Panc1 (cell line): Measurements from ENCODE around the gene ALG13. TPM values are rescaled to one million over a fixed set of nuclear protein-coding genes. Genes with fewer than 3 reads are reported as not detected.

Experiments
- ATAC-seq: fragments of 200-7000 bp; cut with Tn5 transposase; 2 replicates; pipeline ENCODE4 v1.9.1; 2020; ENCODE audit warnings: mild to moderate bottlenecking, moderate library complexity
- BruUV-seq: library from RNA; stranded (reverse); fragments of 400-500 nt; replicated peaks from 2 replicates; lab custom pipeline; 2021; lab: Mats Ljungman, UMichigan
- CTCF ChIA-PET: fragments of 300-600 bp; sonication (Branson Sonifier 250); formaldehyde crosslinking; loops from one replicate; lab custom pipeline; 2022; ENCODE audit warnings: antibody characterized with exemption; lab: Charles Lee
- POLR2A ChIA-PET: fragments of 300-600 bp; sonication (Branson Sonifier 250); formaldehyde crosslinking; loops from one replicate; lab custom pipeline; 2022; ENCODE audit warnings: antibody characterized with exemption; lab: Charles Lee
- DNase-seq: peaks from one replicate; pipeline ENCODE4 v3.0.0-alpha.2; 2010; ENCODE audit warnings: low read depth, low spot score
- H3K27ac ChIP-seq: 2 replicates; pipeline ENCODE4 v1.5.1; 2011; ENCODE audit warnings: mild to moderate bottlenecking, low read length, inconsistent platforms
- H3K27me3 ChIP-seq: fragments of 200-500 bp; sonication (Bioruptor generic); 2 replicates; pipeline ENCODE4 v1.6.0; 2014; ENCODE audit warnings: low read length, inconsistent platforms; ENCODE audit not compliant: control insufficient read depth, insufficient read depth
- H3K36me3 ChIP-seq: fragments of 200-500 bp; sonication (Bioruptor generic); 2 replicates; pipeline ENCODE4 v1.5.1; 2014; ENCODE audit warnings: inconsistent platforms, mild to moderate bottlenecking, low read length, moderate library complexity; ENCODE audit not compliant: control insufficient read depth, insufficient read depth
- H3K4me1 ChIP-seq: 2 replicates; pipeline ENCODE4 v1.5.1; 2011; ENCODE audit warnings: inconsistent platforms, mild to moderate bottlenecking, low read length, moderate library complexity; ENCODE audit not compliant: control insufficient read depth, insufficient read depth
- H3K4me3 ChIP-seq, 2 experiments: 2 replicates each; pipeline ENCODE4 v1.5.1; 2011 to 2012; ENCODE audit warnings: low read depth in 2 of 2, low read length in 2 of 2, mild to moderate bottlenecking in 2 of 2, inconsistent platforms in 1 of 2, moderate library complexity in 1 of 2
- H3K9me3 ChIP-seq: fragments of 200-500 bp; sonication (Bioruptor generic); 2 replicates; pipeline ENCODE4 v1.5.1; 2014; ENCODE audit warnings: low read depth, mild to moderate bottlenecking, inconsistent platforms, low read length, moderate library complexity; ENCODE audit not compliant: control insufficient read depth, insufficient read depth
- POLR2AphosphoS5 ChIP-seq: IDR thresholded peaks from 2 replicates; pipeline ENCODE4 v1.6.1; 2012; ENCODE audit warnings: mild to moderate bottlenecking, low read depth, low read length, moderate library complexity
- SIN3A ChIP-seq: IDR thresholded peaks from 2 replicates; pipeline ENCODE4 v1.6.1; 2012; ENCODE audit warnings: low read depth, mild to moderate bottlenecking, low read length, moderate library complexity, borderline replicate concordance; ENCODE audit not compliant: insufficient read depth
- TCF7L2 ChIP-seq: IDR thresholded peaks from 2 replicates; pipeline ENCODE4 v1.6.1; 2011; ENCODE audit warnings: mild to moderate bottlenecking, low read depth, low read length, inconsistent platforms
- in situ Hi-C: cut with HindIII; loops from 2 replicates; pipeline ENCODE4 v1.10.0; 2016; ENCODE audit warnings: low sequenced_read_pairs, low pct_unique_long_range_greater_than_20kb
- intact Hi-C: fragments of 100-400 bp; cut with micrococcal nuclease; formaldehyde crosslinking; loops from one replicate; pipeline ENCODE4 v1.10.0; 2022; ENCODE audit not compliant: unreplicated experiment
- total RNA-seq: library from RNA; stranded (reverse); gene quantifications from one replicate; pipeline ENCODE4 v1.2.1, GENCODE V29; 2021; ENCODE audit not compliant: unreplicated experiment
- TF ChIP-seq, protein P1 (sequence below), 2 experiments: IDR thresholded peaks; 2 replicates each; pipeline ENCODE4 v1.6.1; 2011 to 2012; ENCODE audit warnings: low read depth in 2 of 2, control low read depth in 1 of 2, low read length in 1 of 2, mild to moderate bottlenecking in 1 of 2, moderate library complexity in 1 of 2; ENCODE audit not compliant: insufficient read depth in 1 of 2
- TF ChIP-seq, protein P2 (sequence below): fragments of 450-650 bp; IDR thresholded peaks from 2 replicates; pipeline ENCODE4 v1.5.1; 2017; ENCODE audit warnings: mild to moderate bottlenecking

The ALG13 gene
- total RNA-seq, 1 experiment from 2014 or later, result 50.0 TPM

DNA sequence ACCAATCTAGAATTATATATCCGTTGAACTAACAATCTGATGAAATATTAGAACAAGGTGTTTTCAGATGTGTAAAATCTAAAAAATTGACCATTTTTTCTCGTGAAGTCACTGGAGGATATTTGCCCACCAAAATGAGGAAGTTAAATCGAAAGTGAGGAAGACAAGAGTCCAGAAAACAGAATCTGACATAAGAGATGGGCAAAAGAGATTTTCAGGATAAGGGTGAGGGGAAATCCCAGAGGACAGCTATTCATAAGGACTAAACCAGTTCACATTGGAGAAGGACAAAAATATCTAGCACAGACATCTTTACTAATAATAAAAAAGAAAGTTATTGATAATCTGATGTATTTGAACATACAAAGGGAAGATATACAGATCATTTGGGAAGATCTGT, 18.7 kb upstream of the ALG13 start:
- H3K27me3 ChIP-seq, result no peaks in the 10 kb centered on the region
- in situ Hi-C loops, result no loop called here
- no peak for DNase-seq
- TF ChIP-seq, protein P1, sequence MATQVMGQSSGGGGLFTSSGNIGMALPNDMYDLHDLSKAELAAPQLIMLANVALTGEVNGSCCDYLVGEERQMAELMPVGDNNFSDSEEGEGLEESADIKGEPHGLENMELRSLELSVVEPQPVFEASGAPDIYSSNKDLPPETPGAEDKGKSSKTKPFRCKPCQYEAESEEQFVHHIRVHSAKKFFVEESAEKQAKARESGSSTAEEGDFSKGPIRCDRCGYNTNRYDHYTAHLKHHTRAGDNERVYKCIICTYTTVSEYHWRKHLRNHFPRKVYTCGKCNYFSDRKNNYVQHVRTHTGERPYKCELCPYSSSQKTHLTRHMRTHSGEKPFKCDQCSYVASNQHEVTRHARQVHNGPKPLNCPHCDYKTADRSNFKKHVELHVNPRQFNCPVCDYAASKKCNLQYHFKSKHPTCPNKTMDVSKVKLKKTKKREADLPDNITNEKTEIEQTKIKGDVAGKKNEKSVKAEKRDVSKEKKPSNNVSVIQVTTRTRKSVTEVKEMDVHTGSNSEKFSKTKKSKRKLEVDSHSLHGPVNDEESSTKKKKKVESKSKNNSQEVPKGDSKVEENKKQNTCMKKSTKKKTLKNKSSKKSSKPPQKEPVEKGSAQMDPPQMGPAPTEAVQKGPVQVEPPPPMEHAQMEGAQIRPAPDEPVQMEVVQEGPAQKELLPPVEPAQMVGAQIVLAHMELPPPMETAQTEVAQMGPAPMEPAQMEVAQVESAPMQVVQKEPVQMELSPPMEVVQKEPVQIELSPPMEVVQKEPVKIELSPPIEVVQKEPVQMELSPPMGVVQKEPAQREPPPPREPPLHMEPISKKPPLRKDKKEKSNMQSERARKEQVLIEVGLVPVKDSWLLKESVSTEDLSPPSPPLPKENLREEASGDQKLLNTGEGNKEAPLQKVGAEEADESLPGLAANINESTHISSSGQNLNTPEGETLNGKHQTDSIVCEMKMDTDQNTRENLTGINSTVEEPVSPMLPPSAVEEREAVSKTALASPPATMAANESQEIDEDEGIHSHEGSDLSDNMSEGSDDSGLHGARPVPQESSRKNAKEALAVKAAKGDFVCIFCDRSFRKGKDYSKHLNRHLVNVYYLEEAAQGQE (IDR thresholded peaks at IDR 0.05; ENCODE audit: insufficient read depth in 1 of 2, low read depth in 2 of 2, low read length in 1 of 2), result no peak
- no peak for TF ChIP-seq SIN3A
- POLR2A ChIA-PET, result no interaction called here
- CTCF ChIA-PET, result no interaction called here
- no peak for ATAC-seq
- no peaks in the 10 kb centered on the region for H3K4me1 ChIP-seq
- H3K4me3 ChIP-seq, result no peak overlapping the region
- H3K36me3 ChIP-seq, result no peaks in the 10 kb centered on the region
- no TSS peak for BruUV-seq
- H3K9me3 ChIP-seq, result no peaks in the 10 kb centered on the region
- H3K27ac ChIP-seq, result no peak overlapping the region
- intact Hi-C loops, result no loop called here

DNA sequence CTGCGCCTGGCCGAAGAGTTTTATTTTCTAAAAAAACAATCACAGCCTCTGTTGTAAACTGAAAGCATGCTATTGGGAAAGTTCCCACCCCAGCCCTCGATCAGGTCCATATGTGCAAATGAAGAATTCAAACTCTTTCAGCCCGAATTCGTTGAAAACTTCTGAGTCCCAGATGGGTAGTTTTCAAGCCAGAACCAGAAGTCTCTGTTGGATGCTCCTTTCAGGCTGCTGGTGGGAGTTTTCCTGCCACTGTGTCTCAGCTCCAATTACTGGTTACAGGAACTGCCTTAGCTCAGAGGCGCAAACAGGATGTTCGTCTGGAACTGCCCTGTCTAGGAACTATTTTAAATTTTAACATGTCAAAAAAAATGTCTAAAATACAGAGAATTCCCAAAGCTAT, 9.3 kb upstream of the ALG13 start:
- TF ChIP-seq POLR2AphosphoS5 (no peak), SIN3A (no peak), TCF7L2 (no peak)
- TF ChIP-seq, protein P2, sequence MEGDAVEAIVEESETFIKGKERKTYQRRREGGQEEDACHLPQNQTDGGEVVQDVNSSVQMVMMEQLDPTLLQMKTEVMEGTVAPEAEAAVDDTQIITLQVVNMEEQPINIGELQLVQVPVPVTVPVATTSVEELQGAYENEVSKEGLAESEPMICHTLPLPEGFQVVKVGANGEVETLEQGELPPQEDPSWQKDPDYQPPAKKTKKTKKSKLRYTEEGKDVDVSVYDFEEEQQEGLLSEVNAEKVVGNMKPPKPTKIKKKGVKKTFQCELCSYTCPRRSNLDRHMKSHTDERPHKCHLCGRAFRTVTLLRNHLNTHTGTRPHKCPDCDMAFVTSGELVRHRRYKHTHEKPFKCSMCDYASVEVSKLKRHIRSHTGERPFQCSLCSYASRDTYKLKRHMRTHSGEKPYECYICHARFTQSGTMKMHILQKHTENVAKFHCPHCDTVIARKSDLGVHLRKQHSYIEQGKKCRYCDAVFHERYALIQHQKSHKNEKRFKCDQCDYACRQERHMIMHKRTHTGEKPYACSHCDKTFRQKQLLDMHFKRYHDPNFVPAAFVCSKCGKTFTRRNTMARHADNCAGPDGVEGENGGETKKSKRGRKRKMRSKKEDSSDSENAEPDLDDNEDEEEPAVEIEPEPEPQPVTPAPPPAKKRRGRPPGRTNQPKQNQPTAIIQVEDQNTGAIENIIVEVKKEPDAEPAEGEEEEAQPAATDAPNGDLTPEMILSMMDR, result no peak
- TF ChIP-seq, protein P1 (IDR thresholded peaks at IDR 0.05; ENCODE audit: insufficient read depth in 1 of 2, low read depth in 2 of 2, low read length in 1 of 2), result no peak
- POLR2A ChIA-PET, result no interaction called here

More for the DNA sequence above, 9.3 kb upstream of the ALG13 start:
- no peaks in the 10 kb centered on the region for H3K4me1 ChIP-seq
- CTCF ChIA-PET, result no interaction called here
- ATAC-seq (no peak), DNase-seq (no peak)
- H3K27ac ChIP-seq, result no peak overlapping the region
- no peaks in the 10 kb centered on the region for H3K36me3 ChIP-seq
- H3K4me3 ChIP-seq, result no peak overlapping the region
- intact Hi-C loops, result no loop called here
- H3K27me3 ChIP-seq, result no peaks in the 10 kb centered on the region
- no TSS peak for BruUV-seq
- in situ Hi-C loops, result no loop called here
- H3K9me3 ChIP-seq, result no peaks in the 10 kb centered on the region
